GM10266 (cell line): ENCODE data around the gene RAD51AP2.

Experiments used
- DNase-seq: peaks from one replicate; pipeline ENCODE4 v3.0.0; 2012; ENCODE audit errors: extremely low spot score
- TF ChIP-seq, protein P1 (sequence below): IDR thresholded peaks from 2 replicates; pipeline ENCODE4 v1.5.1; 2012; ENCODE audit warnings: mild to moderate bottlenecking, low read depth; ENCODE audit not compliant: control insufficient read depth, insufficient read depth; ENCODE audit errors: missing control alignments

The RAD51AP2 gene

DNA sequence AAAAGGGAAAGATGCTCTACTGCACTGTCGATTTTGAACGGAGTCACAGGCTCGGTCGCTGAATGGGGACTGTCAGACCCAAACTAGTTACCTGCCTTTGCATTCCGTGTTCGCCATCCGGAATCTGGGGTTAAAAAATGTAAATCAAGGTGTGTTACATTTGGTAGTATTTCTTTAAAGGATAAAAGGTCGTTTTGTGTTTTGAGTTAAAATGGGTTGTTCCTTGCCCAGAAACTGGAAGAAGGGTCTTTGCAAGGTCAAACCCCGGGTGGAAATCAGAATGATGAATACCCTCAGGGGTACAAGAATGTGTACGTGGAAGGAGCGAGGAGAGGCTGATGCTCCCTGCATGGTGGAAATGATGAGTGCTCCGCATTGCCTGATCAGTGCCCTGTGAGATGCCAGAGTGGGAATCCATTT, 23.3 kb upstream of the RAD51AP2 start:
- no peak for DNase-seq
- TF ChIP-seq, protein P1, sequence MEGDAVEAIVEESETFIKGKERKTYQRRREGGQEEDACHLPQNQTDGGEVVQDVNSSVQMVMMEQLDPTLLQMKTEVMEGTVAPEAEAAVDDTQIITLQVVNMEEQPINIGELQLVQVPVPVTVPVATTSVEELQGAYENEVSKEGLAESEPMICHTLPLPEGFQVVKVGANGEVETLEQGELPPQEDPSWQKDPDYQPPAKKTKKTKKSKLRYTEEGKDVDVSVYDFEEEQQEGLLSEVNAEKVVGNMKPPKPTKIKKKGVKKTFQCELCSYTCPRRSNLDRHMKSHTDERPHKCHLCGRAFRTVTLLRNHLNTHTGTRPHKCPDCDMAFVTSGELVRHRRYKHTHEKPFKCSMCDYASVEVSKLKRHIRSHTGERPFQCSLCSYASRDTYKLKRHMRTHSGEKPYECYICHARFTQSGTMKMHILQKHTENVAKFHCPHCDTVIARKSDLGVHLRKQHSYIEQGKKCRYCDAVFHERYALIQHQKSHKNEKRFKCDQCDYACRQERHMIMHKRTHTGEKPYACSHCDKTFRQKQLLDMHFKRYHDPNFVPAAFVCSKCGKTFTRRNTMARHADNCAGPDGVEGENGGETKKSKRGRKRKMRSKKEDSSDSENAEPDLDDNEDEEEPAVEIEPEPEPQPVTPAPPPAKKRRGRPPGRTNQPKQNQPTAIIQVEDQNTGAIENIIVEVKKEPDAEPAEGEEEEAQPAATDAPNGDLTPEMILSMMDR, result no peak

DNA sequence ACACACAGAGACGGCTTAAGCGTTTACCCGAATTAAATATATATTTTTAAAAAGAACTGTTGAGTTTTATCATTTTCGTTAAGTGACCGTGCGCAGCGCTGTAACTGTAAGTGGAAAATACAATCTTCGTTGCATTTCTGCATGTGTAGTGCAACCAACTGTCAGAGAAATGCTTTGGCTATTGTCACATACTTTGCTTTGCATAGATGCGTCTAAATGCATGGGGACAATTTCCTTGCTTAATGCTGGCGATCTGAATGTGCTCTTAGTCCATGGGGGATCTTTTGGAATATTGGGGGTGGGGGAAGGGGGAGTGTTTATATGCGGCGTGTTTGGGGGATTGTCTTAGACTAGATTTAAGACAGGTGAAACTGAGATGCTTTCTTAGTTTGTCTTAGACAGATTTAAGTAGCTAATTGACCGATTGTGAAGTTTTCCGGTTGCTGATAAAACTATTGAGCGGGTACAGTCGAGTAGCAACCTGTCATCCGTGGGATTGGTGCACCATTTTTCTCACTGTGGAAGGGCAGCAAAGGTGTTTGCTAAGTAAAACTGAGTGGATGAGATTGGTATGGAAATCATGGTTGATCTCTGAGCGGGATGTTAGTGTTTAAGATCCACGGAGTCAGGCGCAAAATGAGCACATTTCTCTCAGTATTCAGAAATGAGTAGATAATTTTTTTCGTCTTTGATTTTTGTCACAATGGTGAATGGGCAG, 22.7 kb upstream of the RAD51AP2 start:
- TF ChIP-seq, protein P1, result no peak
- DNase-seq, result no peak

DNA sequence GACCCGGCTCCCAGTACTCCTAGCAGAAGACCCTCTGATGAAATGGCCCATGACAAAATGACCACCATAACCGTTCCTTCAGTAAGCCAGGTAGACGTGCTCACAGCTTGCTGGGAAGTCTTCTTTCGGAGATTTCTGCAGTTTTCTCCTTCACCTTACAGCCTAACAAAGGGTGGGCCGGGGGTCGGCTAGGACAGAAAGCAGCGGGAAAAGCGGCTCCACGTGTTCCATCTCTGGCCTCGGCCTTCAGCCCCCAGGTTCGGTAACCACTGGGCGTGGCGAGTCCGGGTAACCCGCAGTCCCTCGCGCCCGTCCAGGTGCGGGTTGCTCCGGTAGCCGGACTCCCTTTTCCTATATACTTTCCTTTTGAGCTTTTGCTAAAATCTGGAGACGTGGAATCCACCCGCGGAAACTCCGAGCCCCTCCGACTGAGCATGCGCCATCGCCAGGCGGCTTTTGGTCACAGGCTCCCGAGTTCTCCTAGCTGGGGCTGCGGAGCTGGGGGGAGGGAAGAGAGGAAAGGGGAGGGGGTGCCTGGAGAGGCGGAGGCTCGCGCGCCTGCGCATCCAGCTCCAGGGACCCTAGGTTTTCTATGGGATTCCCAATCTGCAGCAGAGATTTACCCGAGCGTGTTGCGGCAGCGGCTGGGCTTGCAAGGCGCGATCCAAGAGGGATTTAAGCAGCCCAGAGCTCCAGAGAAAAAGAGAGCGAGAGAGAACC, 22.0 kb upstream of the RAD51AP2 start, which contains the start of gene VSNL1:
TSS of gene VSNL1 (plus strand) at position 604 of the 720 bp plus-strand sequence. CDS start 51,379 bp downstream, outside the sequence.
- DNase-seq, result no peak

DNA sequence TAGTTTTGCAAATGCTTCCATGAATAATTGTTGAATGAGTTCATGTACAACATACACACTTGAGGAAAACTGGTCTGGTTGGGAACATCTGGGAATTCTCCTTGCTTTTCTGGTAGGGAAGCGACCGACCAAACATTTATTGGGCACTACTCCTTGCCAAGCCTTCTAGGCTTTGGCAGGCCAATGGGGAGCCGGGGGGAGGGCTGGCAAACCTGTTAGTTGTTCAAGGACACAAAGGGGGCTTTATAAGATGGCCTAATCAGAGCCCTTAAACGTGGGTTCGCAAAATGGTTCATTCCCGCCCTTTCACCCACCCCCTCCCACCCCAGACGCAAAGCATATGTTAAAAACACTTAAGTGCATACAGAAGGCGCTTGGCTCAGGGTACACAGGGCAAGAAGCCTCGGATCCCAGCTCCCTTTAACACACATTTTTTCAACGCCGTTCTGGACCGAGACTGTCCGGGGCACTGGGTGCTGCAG, 21.4 kb upstream of the RAD51AP2 start:
- no peak for DNase-seq
- TF ChIP-seq, protein P1, result no peak

More for the DNA sequence above, 22.0 kb upstream of the RAD51AP2 start, which contains the start of gene VSNL1:
- TF ChIP-seq, protein P1, result no peak

DNA sequence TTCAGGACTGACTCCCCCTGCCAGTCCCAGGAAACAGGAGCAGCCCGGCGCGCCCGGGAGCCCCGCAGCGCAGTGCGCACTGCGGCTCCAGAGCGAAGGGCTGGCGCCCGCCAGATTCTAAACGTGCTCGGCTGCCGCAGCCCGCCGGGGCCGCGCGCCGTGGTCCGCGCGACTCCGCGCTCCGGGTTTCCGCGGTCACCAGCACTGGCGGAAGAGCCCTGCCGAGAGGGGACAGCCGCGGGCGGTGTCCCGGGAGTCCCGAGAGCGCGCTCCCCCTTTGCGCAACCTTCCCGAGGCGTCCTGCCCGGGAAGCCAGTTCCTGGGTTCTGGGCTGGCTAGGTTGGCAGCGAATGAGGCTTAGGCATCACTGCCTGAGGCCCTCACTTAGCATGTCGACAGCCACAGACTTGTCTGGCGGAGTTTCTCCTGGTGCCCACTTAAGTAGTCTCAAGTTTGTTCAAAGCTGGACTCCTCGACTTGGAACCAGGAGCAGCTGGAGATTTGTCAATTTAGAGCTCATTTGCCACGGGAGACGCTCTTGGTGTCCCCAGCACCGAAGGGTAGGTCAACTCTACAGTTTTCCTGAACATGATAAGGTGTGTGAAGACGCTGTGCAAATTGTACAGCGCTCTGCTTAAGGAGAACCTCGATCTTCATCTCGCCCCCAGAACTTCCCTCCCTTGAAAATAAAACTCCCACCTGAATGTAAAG, 20.8 kb upstream of the RAD51AP2 start:
- no peak for DNase-seq
- TF ChIP-seq, protein P1, result no peak

DNA sequence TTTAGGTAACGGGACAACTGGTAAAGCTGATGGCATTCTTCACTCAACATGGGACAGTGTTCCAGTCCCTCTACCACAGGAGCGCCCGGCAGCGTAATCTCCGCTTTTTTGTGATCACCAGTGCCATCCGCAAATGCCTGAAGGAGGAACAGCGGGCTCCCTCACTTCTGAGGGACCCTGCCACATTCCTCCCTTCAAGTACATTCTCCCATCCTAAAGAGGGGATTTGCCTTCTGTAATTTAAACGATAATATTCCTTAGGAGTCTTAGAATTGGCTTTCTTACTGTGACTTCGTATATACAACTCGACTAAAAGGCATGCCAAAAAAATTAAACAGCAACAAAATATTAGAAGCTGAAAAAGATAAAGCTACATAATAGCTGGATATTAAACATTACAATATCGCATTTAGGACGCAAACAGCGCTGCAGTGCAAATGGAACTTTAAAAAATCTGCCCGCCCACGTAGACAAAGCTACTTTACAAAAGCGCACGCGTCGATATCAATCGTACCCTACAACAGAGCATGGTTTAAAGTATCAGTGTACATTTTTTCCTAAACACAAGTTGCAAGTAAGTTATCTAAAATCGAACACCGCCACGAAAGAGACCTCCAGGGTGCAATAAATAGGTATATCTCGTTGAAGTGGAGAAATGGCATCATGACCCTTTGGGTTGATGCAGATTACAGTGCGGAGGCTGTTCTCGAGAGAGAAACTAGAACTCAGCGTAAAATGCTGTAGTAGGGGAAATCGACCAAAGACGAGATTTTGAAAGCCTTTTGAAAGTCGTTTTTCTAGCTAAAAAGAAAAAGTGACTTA, 20.0 kb upstream of the RAD51AP2 start:
- TF ChIP-seq, protein P1, result no peak
- no peak for DNase-seq
